ENCODE results near the gene OR52M1.

Gene OR52M1

GRCh38 chr11:4589017-4589416, 44.0 kb downstream of the OR52M1 start:
- no peak for TF ChIP-seq TAF1 (IDR thresholded peaks at IDR 0.05; ENCODE audit: low read depth, low read length)
- no peak for TF ChIP-seq PAX5 (IDR thresholded peaks at IDR 0.05; ENCODE audit: insufficient read depth, low read length, severe bottlenecking)
- no peak for TF ChIP-seq SPI1 (IDR thresholded peaks at IDR 0.05; ENCODE audit: low read depth, low read length)
- no peak for TF ChIP-seq POLR2AphosphoS5 (IDR thresholded peaks at IDR 0.05; ENCODE audit: low read depth, low read length)
- DNase-seq (ENCODE audit: insufficient read length, low spot score) (no peak), FAIRE-seq (no peak)

- no peak for FAIRE-seq
- no peak for TF ChIP-seq TAF1 (IDR thresholded peaks at IDR 0.05; ENCODE audit: low read depth, low read length)
- no peak for TF ChIP-seq SPI1 (IDR thresholded peaks at IDR 0.05; ENCODE audit: low read depth, low read length)
- no peak for TF ChIP-seq POLR2A (IDR thresholded peaks at IDR 0.05; ENCODE audit: low read depth, low read length)
- no peak for TF ChIP-seq POLR2AphosphoS5 (IDR thresholded peaks at IDR 0.05; ENCODE audit: low read depth, low read length)
- TF ChIP-seq PAX5 (IDR thresholded peaks at IDR 0.05; ENCODE audit: insufficient read depth, low read length, severe bottlenecking): no peak
- no peak for TF ChIP-seq POU2F2 (IDR thresholded peaks at IDR 0.05; ENCODE audit: low read depth, low read length)
- no peak for DNase-seq (ENCODE audit: insufficient read length, low spot score)
These were observed 48.7 kb downstream of the OR52M1 start, which contains the start of gene OR52I1 for GRCh38 chr11:4593739-4594138. TSS of gene OR52I1 (plus strand) at chr11:4594039. CDS start at chr11:4594039, 0 bp downstream.
